Karpas-422 (cell line): ENCODE results near the gene ARAP2. TPM values are rescaled to one million over a fixed set of nuclear protein-coding genes. Genes with fewer than 3 reads are reported as not detected.

Experiments
- DNase-seq: peaks from one replicate; pipeline ENCODE4 v3.0.0-alpha.2; 2015
- H2AFZ ChIP-seq: fragments of 200-600 bp; sonication (generic); 2 replicates; pipeline ENCODE4 v1.6.1; 2014; ENCODE audit warnings: antibody characterized with exemption, low read length, mixed read lengths
- H3K27ac ChIP-seq: fragments of 200-600 bp; sonication (generic); 2 replicates; pipeline ENCODE4 v1.5.1; 2014; ENCODE audit warnings: mild to moderate bottlenecking, low read length, moderate library complexity
- H3K27me3 ChIP-seq: fragments of 200-600 bp; sonication (generic); 2 replicates; pipeline ENCODE4 v1.6.1; 2014; ENCODE audit warnings: low read length, mixed read lengths
- H3K36me3 ChIP-seq: fragments of 200-600 bp; sonication (generic); 2 replicates; pipeline ENCODE4 v1.6.1; 2014; ENCODE audit warnings: low read length, mixed read lengths; ENCODE audit not compliant: insufficient read depth
- H3K4me1 ChIP-seq: fragments of 200-600 bp; sonication (generic); 2 replicates; pipeline ENCODE4 v1.6.1; 2014; ENCODE audit warnings: mild to moderate bottlenecking, low read length, mixed read lengths
- H3K4me2 ChIP-seq: fragments of 200-600 bp; sonication (generic); 2 replicates; pipeline ENCODE4 v1.6.1; 2014; ENCODE audit warnings: low read length, low read depth, mild to moderate bottlenecking; ENCODE audit not compliant: poor library complexity, severe bottlenecking
- H3K4me3 ChIP-seq: fragments of 200-600 bp; sonication (generic); 2 replicates; pipeline ENCODE4 v1.5.1; 2014; ENCODE audit warnings: mild to moderate bottlenecking, antibody characterized with exemption, low read length, mixed read lengths
- H3K79me2 ChIP-seq: fragments of 200-600 bp; sonication (generic); 2 replicates; pipeline ENCODE4 v1.6.1; 2014; ENCODE audit warnings: mild to moderate bottlenecking, low read length, mixed read lengths
- H3K9ac ChIP-seq: fragments of 200-600 bp; sonication (generic); 2 replicates; pipeline ENCODE4 v1.6.0; 2014; ENCODE audit warnings: low read length
- H3K9me2 ChIP-seq: fragments of 200-600 bp; sonication (generic), shearing (Covaris generic); replicated peaks from 2 replicates; pipeline ENCODE4 v1.6.0; 2014; ENCODE audit warnings: mild to moderate bottlenecking, low read length, moderate library complexity; ENCODE audit not compliant: insufficient read depth
- H3K9me3 ChIP-seq: fragments of 300-700, 200-600 bp; sonication (generic); 2 replicates; pipeline ENCODE4 v1.6.1; 2014; ENCODE audit warnings: low read length, mixed read lengths
- H4K20me1 ChIP-seq: fragments of 200-600 bp; sonication (generic); 2 replicates; pipeline ENCODE4 v1.6.1; 2014; ENCODE audit warnings: mild to moderate bottlenecking, antibody characterized with exemption, low read length, low read depth; ENCODE audit not compliant: insufficient read depth
- total RNA-seq: library from RNA; depleted of rRNA; stranded (reverse); fragments of >200 nt; shearing (Covaris generic); gene quantifications from 2 replicates; pipeline ENCODE4 v1.2.3, GENCODE V29; 2014; ENCODE audit warnings: low replicate concordance

The ARAP2 gene
- total RNA-seq, 1 experiment from 2014 or later: 4.7 TPM

DNA sequence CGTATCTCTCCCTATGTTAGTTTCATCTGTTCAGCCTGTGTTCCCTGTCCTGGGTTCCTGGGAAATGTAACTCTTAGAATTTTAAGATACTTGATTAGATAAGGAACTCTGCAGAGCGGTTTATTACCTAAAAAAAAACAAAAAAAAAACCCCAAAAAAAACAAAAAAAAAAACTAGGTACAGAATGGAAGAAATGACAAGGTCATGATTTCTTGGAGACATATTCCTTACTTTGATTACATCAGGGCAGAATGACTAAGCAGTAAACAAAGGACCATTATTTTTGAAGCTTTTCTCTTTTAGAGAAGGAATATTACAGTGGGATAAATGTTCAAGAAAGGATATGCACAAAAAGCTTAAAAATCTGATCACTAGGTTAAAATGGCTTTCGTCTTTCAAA lies 171.8 kb downstream of the ARAP2 start:
- no peaks in the 10 kb centered on the region for H3K27me3 ChIP-seq
- H3K9ac ChIP-seq: no peak overlapping the region
- H4K20me1 ChIP-seq: no peaks in the 10 kb centered on the region
- no peaks in the 10 kb centered on the region for H3K79me2 ChIP-seq
- H3K4me1 ChIP-seq: no peaks in the 10 kb centered on the region
- H3K9me3 ChIP-seq: peaks cover 25% of the 10 kb centered on the region
- no peak overlapping the region for H3K27ac ChIP-seq
- H3K9me2 ChIP-seq: no peaks in the 10 kb centered on the region
- no peaks in the 10 kb centered on the region for H3K36me3 ChIP-seq
- no peak overlapping the region for H3K4me2 ChIP-seq
- no peak overlapping the region for H2AFZ ChIP-seq
- no peak for DNase-seq
- H3K4me3 ChIP-seq: no peak overlapping the region

DNA sequence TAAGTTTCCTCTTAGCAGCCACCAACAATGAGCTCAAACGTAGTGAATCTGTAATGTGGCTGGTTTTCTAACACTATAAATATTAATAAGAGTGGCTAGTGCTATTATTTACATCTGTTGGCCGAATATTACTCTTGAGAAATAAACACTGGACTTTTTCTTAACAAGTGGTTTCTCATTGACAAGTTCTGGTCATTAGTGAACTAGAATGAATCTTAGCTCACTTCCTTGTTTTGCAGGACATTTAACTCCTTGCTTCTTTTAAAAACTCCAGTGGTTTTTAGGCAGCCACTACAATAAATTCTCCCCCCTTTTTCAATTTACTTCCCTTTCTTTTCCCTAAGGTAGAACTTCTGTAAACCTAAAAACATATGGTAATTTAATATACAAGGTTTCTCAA lies 177.2 kb downstream of the ARAP2 start:
- no peak overlapping the region for H3K27ac ChIP-seq
- H2AFZ ChIP-seq: no peak overlapping the region
- no peaks in the 10 kb centered on the region for H3K4me1 ChIP-seq
- H4K20me1 ChIP-seq: no peaks in the 10 kb centered on the region
- no peaks in the 10 kb centered on the region for H3K36me3 ChIP-seq
- no peak overlapping the region for H3K9ac ChIP-seq
- no peaks in the 10 kb centered on the region for H3K79me2 ChIP-seq
- peaks cover 20% of the 10 kb centered on the region for H3K9me3 ChIP-seq
- H3K4me2 ChIP-seq: no peak overlapping the region
- H3K9me2 ChIP-seq: no peaks in the 10 kb centered on the region
- H3K27me3 ChIP-seq: no peaks in the 10 kb centered on the region
- H3K4me3 ChIP-seq: no peak overlapping the region
- no peak for DNase-seq

DNA sequence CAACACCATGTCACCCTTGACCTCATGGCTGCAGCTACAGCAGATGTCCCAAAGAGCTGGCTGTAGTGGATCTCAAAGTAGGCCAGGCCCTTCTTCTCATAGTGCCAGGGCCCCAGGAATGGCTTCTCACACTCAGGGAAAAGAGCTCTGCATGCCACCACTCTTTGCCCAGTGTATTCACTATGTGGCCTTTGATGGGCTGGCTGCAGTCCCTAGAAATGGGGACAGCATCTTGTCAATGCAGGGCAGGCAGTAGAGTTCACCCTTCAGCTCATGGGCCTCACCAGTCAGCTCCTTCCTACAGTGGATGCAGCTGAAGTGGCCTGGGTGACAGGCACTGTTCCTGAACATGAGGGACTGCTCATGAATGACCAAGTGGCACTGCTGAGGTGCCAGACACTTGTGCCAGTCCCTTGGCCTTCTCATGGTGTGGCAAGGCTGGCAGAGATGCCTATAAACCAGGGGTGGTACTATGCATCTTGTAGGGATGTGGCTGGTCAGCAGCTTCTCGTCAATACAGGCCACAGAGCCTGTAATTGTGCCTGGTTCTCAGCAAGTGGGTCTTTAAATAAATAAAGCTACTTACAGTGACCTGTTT lies 178.9 kb downstream of the ARAP2 start:
- Histone ChIP-seq H3K9ac (no peak overlapping the region), H3K79me2 (no peaks in the 10 kb centered on the region), H3K36me3 (no peaks in the 10 kb centered on the region), H3K27ac (no peak overlapping the region), H3K4me3 (no peak overlapping the region), H3K9me3 (peaks cover 19% of the 10 kb centered on the region), H3K4me2 (no peak overlapping the region), H3K9me2 (no peaks in the 10 kb centered on the region), H4K20me1 (no peaks in the 10 kb centered on the region), H3K4me1 (no peaks in the 10 kb centered on the region), H3K27me3 (no peaks in the 10 kb centered on the region), H2AFZ (no peak overlapping the region)
- DNase-seq: no peak

DNA sequence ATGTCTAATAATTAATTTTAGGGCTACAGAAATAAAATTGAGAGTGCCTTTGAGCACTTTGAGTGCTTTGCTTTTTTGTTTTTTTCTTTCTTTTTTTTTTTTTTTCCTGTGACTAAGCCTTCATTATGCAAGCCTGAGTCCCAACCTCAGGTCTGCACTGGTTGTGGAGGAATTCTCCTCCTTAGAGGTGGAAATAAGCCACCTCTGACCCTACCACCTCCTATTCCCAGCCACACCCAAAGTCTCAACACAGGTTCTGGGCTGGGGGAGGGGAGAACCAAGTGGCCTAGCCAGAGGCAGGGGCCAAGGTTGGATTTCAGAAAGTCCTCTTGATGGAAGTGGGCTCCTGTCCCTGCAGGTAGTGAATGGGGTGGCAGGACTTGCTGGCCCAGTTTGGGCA lies 180.2 kb downstream of the ARAP2 start:
- Histone ChIP-seq H3K27ac (no peak overlapping the region), H2AFZ (no peak overlapping the region), H3K9ac (no peak overlapping the region), H4K20me1 (no peaks in the 10 kb centered on the region), H3K4me3 (no peak overlapping the region), H3K79me2 (no peaks in the 10 kb centered on the region), H3K9me2 (no peaks in the 10 kb centered on the region), H3K4me2 (no peak overlapping the region), H3K4me1 (no peaks in the 10 kb centered on the region), H3K9me3 (peaks cover 18% of the 10 kb centered on the region), H3K27me3 (no peaks in the 10 kb centered on the region), H3K36me3 (no peaks in the 10 kb centered on the region)
- DNase-seq: no peak

DNA sequence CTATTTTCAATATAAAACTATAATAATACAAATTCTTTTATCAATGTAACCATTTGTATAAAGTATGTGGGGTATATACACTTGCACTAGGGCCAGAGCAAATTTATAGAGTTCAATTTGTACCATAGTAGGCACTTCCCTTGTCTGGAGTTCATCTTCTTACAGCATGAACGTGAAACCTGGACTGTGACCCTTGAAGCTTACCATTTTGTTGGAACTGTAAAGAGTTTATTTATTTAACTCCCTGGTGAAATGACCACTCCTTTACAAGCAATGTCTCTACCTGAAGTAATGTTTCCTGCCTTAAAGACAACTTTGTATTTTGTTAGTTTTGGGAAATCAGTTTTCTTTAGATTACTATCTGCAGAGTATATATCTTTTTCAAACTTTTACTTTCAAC lies 188.2 kb downstream of the ARAP2 start:
- H3K79me2 ChIP-seq: no peaks in the 10 kb centered on the region
- DNase-seq: no peak
- H3K27ac ChIP-seq: no peak overlapping the region
- H3K9ac ChIP-seq: no peak overlapping the region
- H4K20me1 ChIP-seq: no peaks in the 10 kb centered on the region
- no peak overlapping the region for H2AFZ ChIP-seq
- no peak overlapping the region for H3K4me2 ChIP-seq
- H3K4me3 ChIP-seq: no peak overlapping the region
- H3K4me1 ChIP-seq: no peaks in the 10 kb centered on the region
- H3K27me3 ChIP-seq: no peaks in the 10 kb centered on the region
- no peaks in the 10 kb centered on the region for H3K9me2 ChIP-seq
- H3K36me3 ChIP-seq: no peaks in the 10 kb centered on the region
- H3K9me3 ChIP-seq: peaks cover 20% of the 10 kb centered on the region

DNA sequence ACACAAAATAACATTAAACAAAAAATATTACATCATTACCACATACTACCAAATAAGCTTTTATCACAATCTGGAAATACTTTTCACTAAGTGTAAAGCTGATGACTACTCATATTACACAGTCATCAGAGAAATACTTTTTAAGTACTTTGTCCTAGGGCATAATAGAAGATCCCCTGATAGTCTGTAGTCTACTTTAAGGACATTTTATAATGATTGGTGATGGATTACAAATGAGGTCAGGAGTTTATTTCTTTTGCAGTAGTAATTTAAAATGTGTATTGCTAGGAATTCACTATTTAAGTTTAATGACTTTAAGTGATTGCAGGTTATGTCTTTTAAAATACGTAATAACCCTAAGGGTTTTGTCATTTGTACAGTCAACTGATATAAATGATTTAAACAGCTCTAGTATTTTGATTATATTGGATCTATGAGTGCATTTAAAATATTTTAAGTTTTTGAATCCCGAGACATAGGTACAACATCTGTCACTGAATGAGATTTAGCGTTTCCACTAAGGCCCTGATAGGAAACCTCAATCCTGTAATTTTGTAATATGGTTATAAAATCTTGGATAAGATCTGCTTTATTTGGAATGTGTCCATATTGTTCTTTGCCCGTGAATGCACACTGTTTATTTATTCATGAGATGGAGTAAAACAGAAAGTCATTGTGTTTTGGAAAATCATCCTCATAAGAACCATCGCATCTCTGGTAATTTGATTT lies 189.5 kb downstream of the ARAP2 start:
- no peaks in the 10 kb centered on the region for H3K9me2 ChIP-seq
- no peak overlapping the region for H3K4me2 ChIP-seq
- no peak overlapping the region for H3K9ac ChIP-seq
- no peak overlapping the region for H2AFZ ChIP-seq
- no peaks in the 10 kb centered on the region for H3K4me1 ChIP-seq
- no peaks in the 10 kb centered on the region for H3K27me3 ChIP-seq
- H3K4me3 ChIP-seq: no peak overlapping the region
- H3K9me3 ChIP-seq: peaks cover 23% of the 10 kb centered on the region
- no peaks in the 10 kb centered on the region for H3K79me2 ChIP-seq
- DNase-seq: no peak
- H4K20me1 ChIP-seq: no peaks in the 10 kb centered on the region
- H3K36me3 ChIP-seq: no peaks in the 10 kb centered on the region
- H3K27ac ChIP-seq: no peak overlapping the region

DNA sequence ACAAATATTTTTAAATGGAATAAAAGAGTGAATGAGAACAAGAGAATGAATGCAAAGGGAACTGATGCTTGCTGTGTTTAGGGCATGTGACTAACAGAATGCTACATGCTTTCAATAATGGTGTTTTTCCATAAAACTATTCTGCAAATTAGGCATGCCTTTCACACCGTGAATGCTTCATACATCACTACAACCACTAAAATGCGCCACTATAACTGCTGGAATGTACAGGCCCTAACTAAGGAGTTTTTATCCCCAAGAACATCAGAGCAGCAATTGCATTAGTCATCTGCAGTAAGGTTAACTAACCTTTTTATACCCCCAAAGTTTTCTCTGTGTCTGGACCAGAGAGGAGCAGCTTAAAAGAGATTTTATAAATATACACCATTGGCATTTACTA lies 190.4 kb downstream of the ARAP2 start:
- Histone ChIP-seq H2AFZ (no peak overlapping the region), H3K27me3 (no peaks in the 10 kb centered on the region), H3K36me3 (no peaks in the 10 kb centered on the region), H3K79me2 (no peaks in the 10 kb centered on the region), H3K9me2 (no peaks in the 10 kb centered on the region), H3K9ac (no peak overlapping the region), H4K20me1 (no peaks in the 10 kb centered on the region), H3K9me3 (peaks cover 19% of the 10 kb centered on the region), H3K4me2 (no peak overlapping the region), H3K4me3 (no peak overlapping the region), H3K4me1 (no peaks in the 10 kb centered on the region), H3K27ac (no peak overlapping the region)
- no peak for DNase-seq

DNA sequence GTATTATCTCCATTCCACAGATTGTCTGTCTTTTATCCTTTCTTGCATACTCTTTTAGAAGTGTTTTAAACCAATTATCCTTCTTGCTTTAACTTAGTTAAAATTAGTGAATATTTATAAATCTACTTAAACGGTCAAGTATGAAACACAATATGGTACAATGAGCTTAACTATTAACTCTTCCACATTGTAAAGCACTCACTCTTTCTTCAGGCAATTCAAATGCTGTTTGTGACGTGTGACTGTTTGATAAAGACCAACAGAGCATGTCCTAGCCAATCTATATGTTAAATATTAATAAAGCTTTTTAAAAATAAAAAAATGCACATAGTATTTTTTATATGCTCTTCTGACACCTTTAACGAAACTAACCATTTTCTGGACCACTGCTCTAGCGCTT lies 192.7 kb downstream of the ARAP2 start:
- Histone ChIP-seq H3K4me2 (no peak overlapping the region), H3K4me1 (no peaks in the 10 kb centered on the region), H3K9me2 (no peaks in the 10 kb centered on the region), H4K20me1 (no peaks in the 10 kb centered on the region), H3K27ac (no peak overlapping the region), H3K36me3 (no peaks in the 10 kb centered on the region), H2AFZ (no peak overlapping the region), H3K4me3 (no peak overlapping the region), H3K27me3 (no peaks in the 10 kb centered on the region), H3K79me2 (no peaks in the 10 kb centered on the region), H3K9me3 (peaks cover 13% of the 10 kb centered on the region), H3K9ac (no peak overlapping the region)
- no peak for DNase-seq
